ENCODE data around the gene SVIL. TPM values are rescaled to one million over a fixed set of nuclear protein-coding genes. Genes with fewer than 3 reads are reported as not detected.
"Not testable (repeated sequence)": the region's sequence is repeated elsewhere in the genome, so short reads cannot be mapped to it uniquely, and the experiment has no call there.

The SVIL gene
- total RNA-seq, 1 donor: 7.8 TPM

GRCh38 chr10:29576681-29577080 is 58.1 kb downstream of the SVIL start:
- DNase-seq (ENCODE audit: low read depth): no peak
- H3K4me3 ChIP-seq (ENCODE audit: low read depth, low read length): no peak overlapping the region
- TF ChIP-seq CTCF (IDR thresholded peaks at IDR 0.05; ENCODE audit: insufficient read depth, low read depth, low read length): no peak

GRCh38 chr10:29575098-29575455 is 59.7 kb downstream of the SVIL start:
- no peak overlapping the region for H3K4me3 ChIP-seq (ENCODE audit: low read depth, low read length)
- DNase-seq (ENCODE audit: low read depth): no peak
- TF ChIP-seq CTCF (IDR thresholded peaks at IDR 0.05; ENCODE audit: insufficient read depth, low read depth, low read length): no peak

GRCh38 chr10:29574212-29575097 is 60.3 kb downstream of the SVIL start:
- not testable (repeated sequence) for H3K4me3 ChIP-seq (ENCODE audit: low read depth, low read length); DNase-seq (ENCODE audit: low read depth)

GRCh38 chr10:29570248-29570647 is 64.5 kb downstream of the SVIL start:
- not testable (repeated sequence) for H3K4me3 ChIP-seq (ENCODE audit: low read depth, low read length)

GRCh38 chr10:29569795-29570194 is 65.0 kb downstream of the SVIL start:
- peak; percentile 52 for DNase-seq (ENCODE audit: low read depth)
- no peak overlapping the region for H3K4me3 ChIP-seq (ENCODE audit: low read depth, low read length)
- no peak for TF ChIP-seq CTCF (IDR thresholded peaks at IDR 0.05; ENCODE audit: insufficient read depth, low read depth, low read length)

More at GRCh38 chr10:29570248-29570647, 64.5 kb downstream of the SVIL start:
- DNase-seq (ENCODE audit: low read depth): not testable (repeated sequence)

GRCh38 chr10:29567003-29567402 is 67.8 kb downstream of the SVIL start:
- TF ChIP-seq CTCF (IDR thresholded peaks at IDR 0.05; ENCODE audit: insufficient read depth, low read depth, low read length): no peak
- no peak for DNase-seq (ENCODE audit: low read depth)
- no peak overlapping the region for H3K4me3 ChIP-seq (ENCODE audit: low read depth, low read length)

- not testable (repeated sequence) for H3K4me3 ChIP-seq (ENCODE audit: low read depth, low read length); DNase-seq (ENCODE audit: low read depth)
Measured at GRCh38 chr10:29566209-29566608, 68.6 kb downstream of the SVIL start.

GRCh38 chr10:29563420-29564035 is 71.2 kb downstream of the SVIL start:
- TF ChIP-seq CTCF (IDR thresholded peaks at IDR 0.05; ENCODE audit: insufficient read depth, low read depth, low read length): no peak
- DNase-seq (ENCODE audit: low read depth): no peak
- no peak overlapping the region for H3K4me3 ChIP-seq (ENCODE audit: low read depth, low read length)

GRCh38 chr10:29563006-29563405 is 71.8 kb downstream of the SVIL start:
- DNase-seq (ENCODE audit: low read depth); H3K4me3 ChIP-seq (ENCODE audit: low read depth, low read length): not testable (repeated sequence)

Measured in fibroblast of villous mesenchyme (primary cell).